Sigmoid colon (tissue), 4 donors: Measurements from ENCODE around the gene GOLGA8B.
"Not testable (repeated sequence)": the region's sequence is repeated elsewhere in the genome, so short reads cannot be mapped to it uniquely, and the experiment has no call there.

ENCODE experiments used
- POLR2AphosphoS5 ChIP-seq, 4 donors: sonication (generic); formaldehyde crosslinking; IDR thresholded peaks; one replicate each; pipeline ENCODE4 v1.6.1; 2017; ENCODE audit warnings: antibody characterized with exemption in 4 of 4
- TF ChIP-seq, protein P1 (sequence below), 4 experiments: fragments of 450-650 bp in 3 of 4; fragments of 200-600 bp in 1 of 4; IDR thresholded peaks; one replicate each; pipeline ENCODE4 v1.5.1; 2016 to 2019; ENCODE audit warnings: antibody characterized with exemption in 4 of 4, mild to moderate bottlenecking in 3 of 4, moderate library complexity in 2 of 4

DNA sequence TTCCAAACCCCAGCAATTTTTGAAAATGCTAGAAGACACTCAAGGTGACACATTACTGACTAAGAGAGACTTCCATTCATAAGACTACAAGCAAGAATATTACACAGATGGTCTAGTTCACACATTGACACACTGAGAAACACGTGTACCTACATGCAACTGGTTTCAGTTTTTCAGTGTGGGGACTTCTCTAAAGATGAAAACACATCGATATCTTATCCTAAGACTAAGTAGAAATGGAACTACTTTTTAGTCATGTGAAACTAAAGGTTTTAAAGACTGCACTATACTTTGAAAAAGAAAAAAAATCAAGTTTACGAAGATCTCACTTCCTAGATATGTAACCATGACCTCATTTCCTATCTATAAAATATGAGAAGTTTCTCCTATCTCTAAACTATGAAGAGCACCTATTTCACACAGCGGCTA lies 34.1 kb downstream of the GOLGA8B start:
- not testable (repeated sequence) for TF ChIP-seq POLR2AphosphoS5 (IDR thresholded peaks at IDR 0.05)
- TF ChIP-seq, protein P1, sequence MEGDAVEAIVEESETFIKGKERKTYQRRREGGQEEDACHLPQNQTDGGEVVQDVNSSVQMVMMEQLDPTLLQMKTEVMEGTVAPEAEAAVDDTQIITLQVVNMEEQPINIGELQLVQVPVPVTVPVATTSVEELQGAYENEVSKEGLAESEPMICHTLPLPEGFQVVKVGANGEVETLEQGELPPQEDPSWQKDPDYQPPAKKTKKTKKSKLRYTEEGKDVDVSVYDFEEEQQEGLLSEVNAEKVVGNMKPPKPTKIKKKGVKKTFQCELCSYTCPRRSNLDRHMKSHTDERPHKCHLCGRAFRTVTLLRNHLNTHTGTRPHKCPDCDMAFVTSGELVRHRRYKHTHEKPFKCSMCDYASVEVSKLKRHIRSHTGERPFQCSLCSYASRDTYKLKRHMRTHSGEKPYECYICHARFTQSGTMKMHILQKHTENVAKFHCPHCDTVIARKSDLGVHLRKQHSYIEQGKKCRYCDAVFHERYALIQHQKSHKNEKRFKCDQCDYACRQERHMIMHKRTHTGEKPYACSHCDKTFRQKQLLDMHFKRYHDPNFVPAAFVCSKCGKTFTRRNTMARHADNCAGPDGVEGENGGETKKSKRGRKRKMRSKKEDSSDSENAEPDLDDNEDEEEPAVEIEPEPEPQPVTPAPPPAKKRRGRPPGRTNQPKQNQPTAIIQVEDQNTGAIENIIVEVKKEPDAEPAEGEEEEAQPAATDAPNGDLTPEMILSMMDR (IDR thresholded peaks at IDR 0.05): not testable (repeated sequence)
